ENCODE results near the gene RPS27. TPM values are rescaled to one million over a fixed set of nuclear protein-coding genes. Genes with fewer than 3 reads are reported as not detected.

RPS27 gene
- total RNA-seq, 4 donors from 2014 or later: 222 to 1,839 (median 900) TPM

- Histone ChIP-seq H3K27ac (peak overlapping the region; percentile 97 to 99 (median 99)), H3K27me3 (no peaks in the 10 kb centered on the region), H3K9me3 (no peaks in the 10 kb centered on the region), H3K4me1 (peaks cover 0 to 15% (median 11%) of the 10 kb centered on the region in 4 donors), H3K4me3 (peak overlapping the region; percentile 79 to 97 (median 92)), H3K36me3 (peaks cover 0 to 31% (median 14%) of the 10 kb centered on the region in 4 donors)
- TF ChIP-seq EP300 (IDR thresholded peaks at IDR 0.05; ENCODE audit: low read depth) (peak; percentile 55), POLR2A (IDR thresholded peaks at IDR 0.05) (peak; percentile 66), POLR2AphosphoS5 (IDR thresholded peaks at IDR 0.05) (peak; percentile 80 to 87 (median 83))
- TF ChIP-seq, protein P1, sequence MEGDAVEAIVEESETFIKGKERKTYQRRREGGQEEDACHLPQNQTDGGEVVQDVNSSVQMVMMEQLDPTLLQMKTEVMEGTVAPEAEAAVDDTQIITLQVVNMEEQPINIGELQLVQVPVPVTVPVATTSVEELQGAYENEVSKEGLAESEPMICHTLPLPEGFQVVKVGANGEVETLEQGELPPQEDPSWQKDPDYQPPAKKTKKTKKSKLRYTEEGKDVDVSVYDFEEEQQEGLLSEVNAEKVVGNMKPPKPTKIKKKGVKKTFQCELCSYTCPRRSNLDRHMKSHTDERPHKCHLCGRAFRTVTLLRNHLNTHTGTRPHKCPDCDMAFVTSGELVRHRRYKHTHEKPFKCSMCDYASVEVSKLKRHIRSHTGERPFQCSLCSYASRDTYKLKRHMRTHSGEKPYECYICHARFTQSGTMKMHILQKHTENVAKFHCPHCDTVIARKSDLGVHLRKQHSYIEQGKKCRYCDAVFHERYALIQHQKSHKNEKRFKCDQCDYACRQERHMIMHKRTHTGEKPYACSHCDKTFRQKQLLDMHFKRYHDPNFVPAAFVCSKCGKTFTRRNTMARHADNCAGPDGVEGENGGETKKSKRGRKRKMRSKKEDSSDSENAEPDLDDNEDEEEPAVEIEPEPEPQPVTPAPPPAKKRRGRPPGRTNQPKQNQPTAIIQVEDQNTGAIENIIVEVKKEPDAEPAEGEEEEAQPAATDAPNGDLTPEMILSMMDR (IDR thresholded peaks at IDR 0.05): no peak
- WGBS, 2 donors (ENCODE audit: low coverage in 1 of 2): 1% methylated on average over 24 of the region's 95 CpGs; no CpG with 5 or more reads in 1 of the 2 donors
- intact Hi-C loops (cut with DNase I; ENCODE audit: low total_unique reads): no loop called here
- in situ Hi-C loops (cut with MboI; ENCODE audit: low pct_ligation_motif_present in 1 of 4, low pct_unique_long_range_greater_than_20kb in 1 of 4, low sequenced_read_pairs in 3 of 4): loop anchor here in 2 of 4 donors (25.0 kb wide), 1 partner anchor 134 kb away; no protein-coding TSS in a partner anchor
- DNase-seq: peak; percentile 90
These were observed 44.6 kb upstream of the RPS27 start for GRCh38 chr1:153945795-153946621.

- H3K4me1 ChIP-seq: peaks cover 0 to 15% (median 11%) of the 10 kb centered on the region in 4 donors
- intact Hi-C loops (cut with DNase I; ENCODE audit: low total_unique reads): no loop called here
- TF ChIP-seq, protein P1 (IDR thresholded peaks at IDR 0.05): peak; percentile 90 to 98 (median 95)
- TF ChIP-seq POLR2A (IDR thresholded peaks at IDR 0.05) (no peak), POLR2AphosphoS5 (IDR thresholded peaks at IDR 0.05) (peak; percentile 23 to 74 (median 51))
- H3K9me3 ChIP-seq: no peaks in the 10 kb centered on the region
- no peaks in the 10 kb centered on the region for H3K27me3 ChIP-seq
- DNase-seq: peak; percentile 86
- in situ Hi-C loops (cut with MboI; ENCODE audit: low pct_ligation_motif_present in 1 of 4, low pct_unique_long_range_greater_than_20kb in 1 of 4, low sequenced_read_pairs in 3 of 4): loop anchor here in 2 of 4 donors (25.0 kb wide), 1 partner anchor 134 kb away; no protein-coding TSS in a partner anchor
- H3K4me3 ChIP-seq: peak within 1 kb of the TSS; percentile 79 to 97 (median 92)
- H3K27ac ChIP-seq: peak within 1 kb of the TSS; percentile 97 to 99 (median 99)
- peaks cover 0 to 38% (median 17%) of the 10 kb centered on the region in 4 donors for H3K36me3 ChIP-seq
- WGBS, 2 donors (ENCODE audit: low coverage in 1 of 2): 33 to 56% methylated on average over 3 to 4 of the region's 28 CpGs
These were observed 43.8 kb upstream of the RPS27 start, which contains the start of gene DENND4B for GRCh38 chr1:153946622-153947241. DENND4B (minus strand) TSS chr1:153946718; CDS start chr1:153944374, 2,344 bp downstream.

DNA sequence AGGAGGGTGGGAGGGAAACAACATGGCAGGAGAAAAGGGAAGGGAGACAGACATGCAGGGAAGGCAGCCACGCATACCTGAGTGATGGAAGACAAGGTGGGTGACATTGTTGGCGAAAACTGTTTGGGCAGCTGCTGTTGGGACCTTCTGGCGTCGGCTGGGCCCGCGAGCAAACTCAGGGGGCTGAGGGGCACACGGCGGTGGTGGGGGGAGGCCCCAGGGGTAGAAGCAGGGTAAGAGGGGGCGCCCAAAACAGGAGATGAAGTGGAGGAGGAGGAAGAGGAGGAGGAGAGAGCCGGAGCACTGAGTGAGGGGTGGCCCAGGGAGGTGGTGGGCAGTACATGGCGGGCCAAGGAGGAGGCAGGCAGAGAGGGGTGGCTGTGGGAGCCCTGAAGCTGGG lies 39.4 kb upstream of the RPS27 start:
- Histone ChIP-seq H3K27ac (no peak overlapping the region), H3K36me3 (peaks cover 0 to 49% (median 22%) of the 10 kb centered on the region in 4 donors), H3K4me3 (no peak overlapping the region), H3K9me3 (no peaks in the 10 kb centered on the region), H3K4me1 (peaks cover 0 to 12% (median 10%) of the 10 kb centered on the region in 4 donors), H3K27me3 (no peaks in the 10 kb centered on the region)
- 91 to 94% methylated on average over 10 to 11 of the region's 11 CpGs for WGBS, 2 donors (ENCODE audit: low coverage in 1 of 2)
- DNase-seq: no peak
- TF ChIP-seq POLR2A (IDR thresholded peaks at IDR 0.05): no peak
- TF ChIP-seq EP300 (IDR thresholded peaks at IDR 0.05; ENCODE audit: low read depth): no peak
- no peak for TF ChIP-seq POLR2AphosphoS5 (IDR thresholded peaks at IDR 0.05)
- TF ChIP-seq, protein P1 (IDR thresholded peaks at IDR 0.05): no peak
- intact Hi-C loops (cut with DNase I; ENCODE audit: low total_unique reads): no loop called here
- in situ Hi-C loops (cut with MboI; ENCODE audit: low pct_ligation_motif_present in 1 of 4, low pct_unique_long_range_greater_than_20kb in 1 of 4, low sequenced_read_pairs in 3 of 4): loop anchor here in 1 of 4 donors (25.0 kb wide), 1 partner anchor 289 kb away; the partner anchor contains the start of genes ILF2 and SNAPIN

- no peak for TF ChIP-seq POLR2AphosphoS5 (IDR thresholded peaks at IDR 0.05)
- 89% methylated on average over 2 of the region's 2 CpGs; no CpG with 5 or more reads in 1 of the 2 donors for WGBS, 2 donors (ENCODE audit: low coverage in 1 of 2)
- in situ Hi-C loops (cut with MboI; ENCODE audit: low pct_ligation_motif_present in 1 of 4, low pct_unique_long_range_greater_than_20kb in 1 of 4, low sequenced_read_pairs in 3 of 4) (loop anchor here in 1 of 4 donors (25.0 kb wide), 1 partner anchor 290 kb away; the partner anchor contains the start of genes ILF2 and SNAPIN), intact Hi-C loops (cut with DNase I; ENCODE audit: low total_unique reads) (no loop called here)
- H3K27ac ChIP-seq: no peak overlapping the region
- H3K9me3 ChIP-seq: no peaks in the 10 kb centered on the region
- no peaks in the 10 kb centered on the region for H3K27me3 ChIP-seq
- DNase-seq: no peak
- peaks cover 6 to 16% (median 14%) of the 10 kb centered on the region in 4 donors for H3K4me1 ChIP-seq
- peaks cover 0 to 49% (median 22%) of the 10 kb centered on the region in 4 donors for H3K36me3 ChIP-seq
- no peak overlapping the region for H3K4me3 ChIP-seq
These were observed 38.8 kb upstream of the RPS27 start for GRCh38 chr1:153951801-153952200.

Measured in transverse colon (tissue), 4 donors.